Measurements from ENCODE around the gene SVBP. TPM values are rescaled to one million over a fixed set of nuclear protein-coding genes. Genes with fewer than 3 reads are reported as not detected.

Gene SVBP
- total and polyA plus RNA-seq, 2 donors (not counting 3 experiments of a cell fraction or from before 2014, with no cell fraction given) = 18.1 to 24.1 TPM

DNA sequence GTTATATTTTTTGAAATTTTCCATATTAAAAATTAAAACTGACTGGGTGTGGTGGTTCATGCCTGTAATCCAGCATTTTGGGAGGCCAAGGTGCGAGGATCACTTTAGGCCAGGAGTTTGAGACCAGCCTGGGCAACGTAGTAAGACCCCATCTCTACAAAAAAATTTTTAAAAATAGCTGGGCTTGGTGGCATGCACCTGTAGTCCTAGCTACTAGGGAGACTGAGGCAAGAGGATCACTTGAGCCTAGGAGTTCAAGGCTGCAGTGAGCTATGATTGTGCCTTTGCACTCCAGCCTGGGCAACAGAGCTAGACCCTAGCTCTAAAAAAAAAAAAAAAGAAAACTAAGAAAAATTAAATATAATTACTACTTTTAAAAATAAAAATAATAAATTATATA is 4.5 kb upstream of the SVBP start:
- DNase-seq (ENCODE audit: low read depth, low spot score) (no peak), FAIRE-seq (no peak)
- Histone ChIP-seq H3K27ac (ENCODE audit: insufficient read depth, low read depth, low read length) (no peak overlapping the region), H3K9ac (replicated peaks; ENCODE audit: extremely low read depth, insufficient read depth, low read length) (no peak overlapping the region), H3K79me2 (ENCODE audit: control insufficient read depth, insufficient read depth, low read length) (no peaks in the 10 kb centered on the region), H3K4me1 (ENCODE audit: control insufficient read depth, extremely low read depth, insufficient read depth, low read length) (peaks cover 3% of the 10 kb centered on the region), H2AFZ (ENCODE audit: low read depth, low read length) (no peak overlapping the region), H3K9me1 (replicated peaks; ENCODE audit: control insufficient read depth, extremely low read depth, insufficient read depth, low read length) (peaks cover 2% of the 10 kb centered on the region), H3K27me3 (ENCODE audit: control insufficient read depth in 2 of 2, insufficient read depth in 2 of 2, low read length in 2 of 2) (no peaks in the 10 kb centered on the region), H3K9me3 (replicated peaks; ENCODE audit: control insufficient read depth, insufficient read depth, low read length) (no peaks in the 10 kb centered on the region), H3K36me3 (ENCODE audit: control insufficient read depth in 2 of 2, extremely low read depth in 1 of 2, insufficient read depth in 2 of 2, low read length in 2 of 2) (no peaks in the 10 kb centered on the region), H3K4me2 (ENCODE audit: insufficient read depth, low read length) (no peak overlapping the region), H4K20me1 (replicated peaks; ENCODE audit: control insufficient read depth, extremely low read depth, insufficient read depth, low read length) (no peaks in the 10 kb centered on the region), H3K4me3 (replicated peaks in 1 of 3; ENCODE audit: insufficient read depth in 1 of 3, low read depth in 1 of 3, low read length in 3 of 3) (no peak overlapping the region)
- TF ChIP-seq EZH2 (IDR thresholded peaks at IDR 0.05; ENCODE audit: borderline replicate concordance, low read depth, low read length, severe bottlenecking) (no peak), POLR2A (IDR thresholded peaks at IDR 0.05; ENCODE audit: low read depth, low read length) (no peak), MYC (IDR thresholded peaks at IDR 0.05; ENCODE audit: low read depth, low read length) (no peak), POLR2AphosphoS5 (IDR thresholded peaks at IDR 0.05; ENCODE audit: insufficient read depth, low read depth, low read length) (no peak), FOS (IDR thresholded peaks at IDR 0.05; ENCODE audit: borderline replicate concordance, insufficient read depth, low read length) (no peak), GATA2 (IDR thresholded peaks at IDR 0.05; ENCODE audit: insufficient read depth, insufficient read length, low read depth, low read length) (no peak), JUN (IDR thresholded peaks at IDR 0.05; ENCODE audit: borderline replicate concordance, insufficient read depth, insufficient read length, low read depth) (no peak)
- TF ChIP-seq, protein P1, sequence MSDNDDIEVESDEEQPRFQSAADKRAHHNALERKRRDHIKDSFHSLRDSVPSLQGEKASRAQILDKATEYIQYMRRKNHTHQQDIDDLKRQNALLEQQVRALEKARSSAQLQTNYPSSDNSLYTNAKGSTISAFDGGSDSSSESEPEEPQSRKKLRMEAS (IDR thresholded peaks at IDR 0.05; ENCODE audit: insufficient read depth, insufficient read length) = no peak
- TF ChIP-seq, protein P2, sequence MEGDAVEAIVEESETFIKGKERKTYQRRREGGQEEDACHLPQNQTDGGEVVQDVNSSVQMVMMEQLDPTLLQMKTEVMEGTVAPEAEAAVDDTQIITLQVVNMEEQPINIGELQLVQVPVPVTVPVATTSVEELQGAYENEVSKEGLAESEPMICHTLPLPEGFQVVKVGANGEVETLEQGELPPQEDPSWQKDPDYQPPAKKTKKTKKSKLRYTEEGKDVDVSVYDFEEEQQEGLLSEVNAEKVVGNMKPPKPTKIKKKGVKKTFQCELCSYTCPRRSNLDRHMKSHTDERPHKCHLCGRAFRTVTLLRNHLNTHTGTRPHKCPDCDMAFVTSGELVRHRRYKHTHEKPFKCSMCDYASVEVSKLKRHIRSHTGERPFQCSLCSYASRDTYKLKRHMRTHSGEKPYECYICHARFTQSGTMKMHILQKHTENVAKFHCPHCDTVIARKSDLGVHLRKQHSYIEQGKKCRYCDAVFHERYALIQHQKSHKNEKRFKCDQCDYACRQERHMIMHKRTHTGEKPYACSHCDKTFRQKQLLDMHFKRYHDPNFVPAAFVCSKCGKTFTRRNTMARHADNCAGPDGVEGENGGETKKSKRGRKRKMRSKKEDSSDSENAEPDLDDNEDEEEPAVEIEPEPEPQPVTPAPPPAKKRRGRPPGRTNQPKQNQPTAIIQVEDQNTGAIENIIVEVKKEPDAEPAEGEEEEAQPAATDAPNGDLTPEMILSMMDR (IDR thresholded peaks at IDR 0.05; ENCODE audit: extremely low read depth in 1 of 2, insufficient read depth in 1 of 2, low read depth in 1 of 2, low read length in 2 of 2) = no peak
- intact Hi-C loops (cut with micrococcal nuclease) = no loop called here
- dilution Hi-C loops (cut with MboI; ENCODE audit: extremely low pct_ligation_motif_present, low sequenced_read_pairs) = no loop called here
- POLR2A ChIA-PET = no interaction called here
- no TSS peak for BruUV-seq (replicated peaks)
- CTCF ChIA-PET = interaction anchor here (0.8 to 3.4 kb wide), 7 partner anchors 8 to 251 kb away, joined by 3 to 17 read pairs (median 5); partner anchors contain the start of genes C1orf50, P3H1 and ZNF691
